ENCODE measurements around the gene PDZD4.

- TF ChIP-seq GATA2 (IDR thresholded peaks at IDR 0.05; ENCODE audit: low read depth, low read length) (no peak), GATA3 (IDR thresholded peaks at IDR 0.05; ENCODE audit: low read depth, low read length) (no peak)
These were observed 6.6 kb upstream of the PDZD4 start for GRCh38 chrX:153836921-153837320.
